GM12801 (cell line): ENCODE results near the gene SLC25A12.

Experiments used
- TF ChIP-seq, protein P1 (sequence below): IDR thresholded peaks from one replicate; pipeline ENCODE4 v1.5.1; 2011; ENCODE audit warnings: control low read depth; ENCODE audit not compliant: insufficient read length; ENCODE audit errors: extremely low read depth

Gene SLC25A12

DNA sequence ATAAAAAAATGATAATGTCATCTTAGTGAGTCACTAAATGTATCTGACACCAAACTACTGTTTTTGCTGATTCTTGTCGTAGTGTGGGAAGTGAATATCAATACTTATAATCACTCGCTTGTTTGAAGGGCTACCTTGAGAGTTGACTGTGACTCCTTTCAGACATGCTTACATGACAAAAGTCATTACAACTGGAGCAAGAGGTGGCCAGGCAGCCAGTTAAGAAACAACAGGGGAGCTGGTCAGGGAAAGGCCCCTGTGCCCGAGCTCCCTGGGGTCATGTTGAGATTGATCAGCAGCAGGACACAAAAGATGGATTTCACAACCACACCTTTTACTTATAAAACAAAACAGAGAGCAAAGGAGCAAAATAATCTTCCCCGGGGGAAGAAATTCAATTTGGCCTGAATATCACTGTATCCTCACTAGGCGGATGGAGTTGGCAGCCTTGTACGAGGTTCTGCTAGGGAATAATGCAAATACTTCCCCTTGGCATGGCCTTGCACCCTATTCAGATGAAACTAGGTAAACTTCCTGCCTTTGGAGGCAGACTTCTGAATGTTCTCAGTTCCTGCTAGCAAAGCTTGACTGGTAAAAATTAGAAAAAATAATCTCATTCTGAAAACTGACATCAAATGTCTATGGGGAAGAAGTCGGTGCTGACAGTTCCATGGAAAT, 105.6 kb downstream of the SLC25A12 start:
- TF ChIP-seq, protein P1, sequence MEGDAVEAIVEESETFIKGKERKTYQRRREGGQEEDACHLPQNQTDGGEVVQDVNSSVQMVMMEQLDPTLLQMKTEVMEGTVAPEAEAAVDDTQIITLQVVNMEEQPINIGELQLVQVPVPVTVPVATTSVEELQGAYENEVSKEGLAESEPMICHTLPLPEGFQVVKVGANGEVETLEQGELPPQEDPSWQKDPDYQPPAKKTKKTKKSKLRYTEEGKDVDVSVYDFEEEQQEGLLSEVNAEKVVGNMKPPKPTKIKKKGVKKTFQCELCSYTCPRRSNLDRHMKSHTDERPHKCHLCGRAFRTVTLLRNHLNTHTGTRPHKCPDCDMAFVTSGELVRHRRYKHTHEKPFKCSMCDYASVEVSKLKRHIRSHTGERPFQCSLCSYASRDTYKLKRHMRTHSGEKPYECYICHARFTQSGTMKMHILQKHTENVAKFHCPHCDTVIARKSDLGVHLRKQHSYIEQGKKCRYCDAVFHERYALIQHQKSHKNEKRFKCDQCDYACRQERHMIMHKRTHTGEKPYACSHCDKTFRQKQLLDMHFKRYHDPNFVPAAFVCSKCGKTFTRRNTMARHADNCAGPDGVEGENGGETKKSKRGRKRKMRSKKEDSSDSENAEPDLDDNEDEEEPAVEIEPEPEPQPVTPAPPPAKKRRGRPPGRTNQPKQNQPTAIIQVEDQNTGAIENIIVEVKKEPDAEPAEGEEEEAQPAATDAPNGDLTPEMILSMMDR = no peak

GRCh38 chr2:171787333-171788072, 106.5 kb downstream of the SLC25A12 start:
- TF ChIP-seq, protein P1 = no peak

DNA sequence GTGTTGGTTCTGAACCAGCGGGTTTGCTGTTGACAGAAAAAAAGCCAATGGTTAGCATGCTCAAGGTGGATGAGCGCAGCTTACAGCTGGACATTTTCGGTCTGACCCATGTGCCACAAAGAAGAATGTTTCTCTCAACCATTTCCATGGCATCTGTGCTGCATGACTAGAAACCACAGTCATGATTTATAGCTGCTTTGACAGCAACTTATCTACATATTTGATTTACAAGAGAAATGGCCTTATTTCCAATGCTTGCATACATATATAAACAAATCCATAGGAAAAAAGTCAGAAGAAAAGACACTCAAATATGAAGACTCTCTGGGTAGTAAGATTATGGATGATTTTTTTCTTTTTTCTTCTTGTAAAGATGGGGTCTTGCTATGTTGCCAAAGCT, 108.6 kb downstream of the SLC25A12 start:
- TF ChIP-seq, protein P1 = no peak

GRCh38 chr2:171778515-171778914, 115.5 kb downstream of the SLC25A12 start:
- TF ChIP-seq, protein P1 = no peak

GRCh38 chr2:171772373-171772772, 121.7 kb downstream of the SLC25A12 start:
- TF ChIP-seq, protein P1 = no peak

DNA sequence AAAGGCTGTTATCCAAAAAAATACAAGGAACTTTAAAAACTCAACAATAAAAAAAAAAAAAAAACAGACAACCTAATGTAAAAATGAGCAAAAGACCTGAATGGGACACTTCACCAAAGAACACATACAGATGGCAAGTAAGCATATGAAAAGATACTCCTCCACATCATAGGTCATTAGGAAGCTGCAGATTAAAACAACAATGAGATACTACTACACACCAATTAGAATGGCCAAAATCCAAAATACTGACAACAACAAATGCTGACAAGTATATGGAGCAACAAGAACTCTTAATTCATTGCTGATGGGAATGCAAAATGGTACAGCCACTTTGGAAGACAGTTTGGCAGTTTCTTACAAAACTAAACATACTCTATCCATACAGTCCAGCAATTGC, 122.6 kb downstream of the SLC25A12 start:
- TF ChIP-seq, protein P1 = no peak

GRCh38 chr2:171763602-171764001, 130.4 kb downstream of the SLC25A12 start:
- TF ChIP-seq, protein P1 = no peak
